ENCODE results near the gene C12orf76.

DNA sequence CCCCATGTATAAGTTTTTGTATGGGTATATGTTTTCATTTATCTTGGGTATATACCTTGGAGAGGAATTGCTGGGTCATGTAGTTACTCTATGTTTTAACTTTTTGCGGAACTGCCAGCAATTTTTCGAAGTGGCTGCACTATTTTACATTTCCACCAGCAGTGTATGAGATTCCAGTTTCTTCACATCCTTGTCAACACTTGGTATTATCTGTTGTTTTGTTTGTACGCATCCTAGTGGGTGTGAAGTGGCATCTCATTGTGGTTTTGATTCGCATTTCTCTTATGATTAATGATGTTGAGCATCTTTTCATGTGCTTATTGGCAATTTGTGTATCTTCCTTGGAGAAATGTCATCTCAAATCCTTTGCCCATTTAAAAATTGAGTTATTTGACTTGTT lies 42.2 kb downstream of the C12orf76 start:
- TF ChIP-seq ELF1 (IDR thresholded peaks at IDR 0.05; ENCODE audit: borderline replicate concordance, low read depth) (no peak), POLR2AphosphoS5 (IDR thresholded peaks at IDR 0.05; ENCODE audit: low read depth, low read length) (no peak), POLR2A (IDR thresholded peaks at IDR 0.05; ENCODE audit: borderline replicate concordance, extremely low read depth, insufficient read depth, insufficient read length) (no peak), EZH2 (IDR thresholded peaks at IDR 0.05) (no peak)
- TF ChIP-seq, protein P1, sequence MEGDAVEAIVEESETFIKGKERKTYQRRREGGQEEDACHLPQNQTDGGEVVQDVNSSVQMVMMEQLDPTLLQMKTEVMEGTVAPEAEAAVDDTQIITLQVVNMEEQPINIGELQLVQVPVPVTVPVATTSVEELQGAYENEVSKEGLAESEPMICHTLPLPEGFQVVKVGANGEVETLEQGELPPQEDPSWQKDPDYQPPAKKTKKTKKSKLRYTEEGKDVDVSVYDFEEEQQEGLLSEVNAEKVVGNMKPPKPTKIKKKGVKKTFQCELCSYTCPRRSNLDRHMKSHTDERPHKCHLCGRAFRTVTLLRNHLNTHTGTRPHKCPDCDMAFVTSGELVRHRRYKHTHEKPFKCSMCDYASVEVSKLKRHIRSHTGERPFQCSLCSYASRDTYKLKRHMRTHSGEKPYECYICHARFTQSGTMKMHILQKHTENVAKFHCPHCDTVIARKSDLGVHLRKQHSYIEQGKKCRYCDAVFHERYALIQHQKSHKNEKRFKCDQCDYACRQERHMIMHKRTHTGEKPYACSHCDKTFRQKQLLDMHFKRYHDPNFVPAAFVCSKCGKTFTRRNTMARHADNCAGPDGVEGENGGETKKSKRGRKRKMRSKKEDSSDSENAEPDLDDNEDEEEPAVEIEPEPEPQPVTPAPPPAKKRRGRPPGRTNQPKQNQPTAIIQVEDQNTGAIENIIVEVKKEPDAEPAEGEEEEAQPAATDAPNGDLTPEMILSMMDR (IDR thresholded peaks at IDR 0.05 in 2 of 3, conservative IDR thresholded peaks at IDR 0.05 in 1 of 3; ENCODE audit: borderline replicate concordance in 1 of 3, insufficient read depth in 1 of 3, low read depth in 2 of 3, low read length in 2 of 3) = no peak
- TF ChIP-seq, protein P2, sequence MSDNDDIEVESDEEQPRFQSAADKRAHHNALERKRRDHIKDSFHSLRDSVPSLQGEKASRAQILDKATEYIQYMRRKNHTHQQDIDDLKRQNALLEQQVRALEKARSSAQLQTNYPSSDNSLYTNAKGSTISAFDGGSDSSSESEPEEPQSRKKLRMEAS (IDR thresholded peaks at IDR 0.05) = no peak
- TF ChIP-seq, protein P3, sequence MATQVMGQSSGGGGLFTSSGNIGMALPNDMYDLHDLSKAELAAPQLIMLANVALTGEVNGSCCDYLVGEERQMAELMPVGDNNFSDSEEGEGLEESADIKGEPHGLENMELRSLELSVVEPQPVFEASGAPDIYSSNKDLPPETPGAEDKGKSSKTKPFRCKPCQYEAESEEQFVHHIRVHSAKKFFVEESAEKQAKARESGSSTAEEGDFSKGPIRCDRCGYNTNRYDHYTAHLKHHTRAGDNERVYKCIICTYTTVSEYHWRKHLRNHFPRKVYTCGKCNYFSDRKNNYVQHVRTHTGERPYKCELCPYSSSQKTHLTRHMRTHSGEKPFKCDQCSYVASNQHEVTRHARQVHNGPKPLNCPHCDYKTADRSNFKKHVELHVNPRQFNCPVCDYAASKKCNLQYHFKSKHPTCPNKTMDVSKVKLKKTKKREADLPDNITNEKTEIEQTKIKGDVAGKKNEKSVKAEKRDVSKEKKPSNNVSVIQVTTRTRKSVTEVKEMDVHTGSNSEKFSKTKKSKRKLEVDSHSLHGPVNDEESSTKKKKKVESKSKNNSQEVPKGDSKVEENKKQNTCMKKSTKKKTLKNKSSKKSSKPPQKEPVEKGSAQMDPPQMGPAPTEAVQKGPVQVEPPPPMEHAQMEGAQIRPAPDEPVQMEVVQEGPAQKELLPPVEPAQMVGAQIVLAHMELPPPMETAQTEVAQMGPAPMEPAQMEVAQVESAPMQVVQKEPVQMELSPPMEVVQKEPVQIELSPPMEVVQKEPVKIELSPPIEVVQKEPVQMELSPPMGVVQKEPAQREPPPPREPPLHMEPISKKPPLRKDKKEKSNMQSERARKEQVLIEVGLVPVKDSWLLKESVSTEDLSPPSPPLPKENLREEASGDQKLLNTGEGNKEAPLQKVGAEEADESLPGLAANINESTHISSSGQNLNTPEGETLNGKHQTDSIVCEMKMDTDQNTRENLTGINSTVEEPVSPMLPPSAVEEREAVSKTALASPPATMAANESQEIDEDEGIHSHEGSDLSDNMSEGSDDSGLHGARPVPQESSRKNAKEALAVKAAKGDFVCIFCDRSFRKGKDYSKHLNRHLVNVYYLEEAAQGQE (IDR thresholded peaks at IDR 0.05; ENCODE audit: low read depth) = no peak
